Activated CD4-positive, alpha-beta T cell treated with anti-CD3 and anti-CD28 coated beads, Interleukin-2, amount 50 U/mL, for 4 hours (primary cell): Measurements from ENCODE around the gene TBX4.
"Not testable (repeated sequence)": the region's sequence is repeated elsewhere in the genome, so short reads cannot be mapped to it uniquely, and the experiment has no call there.

Experiments used
- DNase-seq, 2 experiments: peaks; one replicate each; pipeline ENCODE4 v3.0.0-alpha.2; 2020

The TBX4 gene

GRCh38 chr17:61502292-61502691 is 50.1 kb downstream of the TBX4 start:
- DNase-seq: no peak

- DNase-seq: no peak
These were observed 51.7 kb downstream of the TBX4 start for GRCh38 chr17:61503961-61504360.

DNA sequence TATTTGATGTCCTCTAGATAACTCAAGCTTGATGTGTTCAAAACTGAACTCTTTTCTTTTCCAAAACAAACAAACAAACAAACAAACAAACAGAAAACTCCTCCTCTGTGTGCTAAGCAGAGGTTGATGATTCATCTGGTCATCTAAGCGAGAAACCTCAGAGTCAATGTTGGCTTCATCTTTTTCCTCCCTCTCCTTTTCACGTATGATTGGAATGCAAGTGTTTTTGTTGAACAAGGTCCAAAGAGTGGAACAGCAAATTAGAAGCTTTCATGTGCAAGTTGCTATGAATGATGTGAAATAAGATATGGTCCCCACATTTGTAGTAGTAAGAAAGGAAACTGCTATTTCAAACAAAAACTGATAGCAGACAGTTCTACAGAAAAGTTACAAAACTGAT is 52.5 kb downstream of the TBX4 start:
- no peak for DNase-seq

- DNase-seq: no peak
These were observed 53.8 kb downstream of the TBX4 start for GRCh38 chr17:61505846-61506627.

DNA sequence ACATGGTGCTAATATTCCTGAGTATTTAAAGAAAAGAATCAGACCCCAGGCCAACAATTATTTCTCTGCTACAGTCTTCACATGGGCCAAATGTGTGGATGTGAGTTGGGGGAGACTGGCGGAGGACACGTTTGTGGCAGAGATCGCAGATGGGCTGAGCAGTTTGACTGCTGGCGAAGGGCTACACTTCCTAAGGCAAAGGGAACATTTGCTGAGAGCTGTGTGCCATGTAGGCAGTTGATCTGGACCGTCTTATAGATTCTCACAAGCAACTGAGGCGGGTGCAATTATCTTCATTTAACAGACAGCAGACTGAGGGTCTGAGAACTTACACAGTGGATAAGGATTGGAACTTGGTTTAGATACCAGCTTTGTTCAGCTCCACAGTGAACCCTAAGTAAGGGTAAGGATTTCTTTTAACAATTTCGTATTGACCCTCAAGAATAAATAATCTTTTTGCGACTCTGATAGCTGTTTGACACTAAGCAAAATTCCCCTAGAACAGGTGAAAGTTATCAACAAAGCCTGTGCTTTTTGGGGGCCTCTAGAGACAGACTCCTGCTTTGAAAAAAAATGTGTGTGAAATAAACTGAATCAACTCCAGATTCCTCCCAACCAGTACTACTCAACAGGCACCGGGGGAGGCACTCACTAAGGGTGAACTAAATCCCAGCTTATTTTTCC is 55.3 kb downstream of the TBX4 start:
- no peak for DNase-seq

DNA sequence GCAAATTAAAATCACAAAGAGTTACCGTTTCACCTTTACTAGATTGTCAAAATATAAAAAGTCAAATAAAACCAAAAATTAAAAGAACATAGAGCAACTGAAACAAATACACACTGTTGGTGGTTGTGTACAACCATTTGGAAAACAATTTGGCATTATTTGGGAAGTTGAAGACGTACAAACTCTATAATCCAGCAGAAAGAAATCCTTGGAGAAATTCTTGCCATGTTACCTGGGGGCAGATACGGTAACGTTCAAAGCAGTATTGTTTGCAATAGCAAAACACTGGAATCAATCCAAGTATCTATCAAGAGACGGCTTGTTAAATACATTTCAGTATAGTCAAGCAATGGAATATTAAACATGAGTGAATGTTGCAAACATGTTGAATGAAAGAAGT is 56.7 kb downstream of the TBX4 start:
- no peak for DNase-seq

GRCh38 chr17:61509454-61509853 is 57.2 kb downstream of the TBX4 start:
- not testable (repeated sequence) for DNase-seq

- DNase-seq: no peak
These were observed 58.0 kb downstream of the TBX4 start for GRCh38 chr17:61510237-61510636.

GRCh38 chr17:61510991-61511390 is 58.8 kb downstream of the TBX4 start:
- no peak for DNase-seq

GRCh38 chr17:61511480-61512182 is 59.4 kb downstream of the TBX4 start:
- no peak for DNase-seq

DNA sequence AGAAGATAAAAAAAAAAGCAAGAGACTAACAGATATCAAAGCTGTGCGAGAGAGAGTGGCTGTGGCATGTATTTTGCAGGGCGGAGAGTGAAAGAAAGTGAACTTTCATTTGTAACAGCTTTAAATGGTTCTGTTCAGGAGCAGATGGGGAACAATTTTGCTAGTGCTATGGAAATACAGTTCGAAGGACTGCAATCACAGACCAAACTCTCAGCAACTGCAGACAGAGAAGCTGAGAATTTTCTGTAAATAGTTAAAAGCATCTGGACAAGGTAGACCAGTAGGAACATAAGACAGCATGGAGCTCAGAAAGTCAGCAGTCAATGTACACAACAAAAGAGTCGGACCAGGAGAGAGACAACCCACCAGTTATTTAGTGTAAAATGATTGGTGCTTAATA is 62.3 kb downstream of the TBX4 start:
- DNase-seq: no peak

DNA sequence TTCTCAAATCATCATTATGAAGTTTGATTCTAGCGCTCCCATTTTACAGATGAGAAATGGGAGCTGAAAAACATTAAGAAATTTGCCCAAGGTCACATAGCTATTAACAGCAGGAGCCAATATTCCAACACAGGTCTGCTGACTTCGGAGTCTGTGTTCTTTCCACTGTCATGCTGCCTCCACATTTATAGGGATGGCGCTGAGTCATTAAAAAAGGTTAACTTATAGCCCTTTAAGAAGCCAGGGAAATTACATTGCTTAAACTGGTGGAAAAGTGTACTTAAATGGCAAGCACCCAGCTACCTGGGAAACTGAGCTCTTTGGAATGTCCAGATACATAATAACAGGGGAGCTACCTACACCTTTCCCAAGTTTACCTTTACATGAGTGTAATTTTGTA is 65.0 kb downstream of the TBX4 start:
- no peak for DNase-seq

- no peak for DNase-seq
These were observed 65.8 kb downstream of the TBX4 start for GRCh38 chr17:61517843-61518606.

GRCh38 chr17:61519139-61519538 is 66.9 kb downstream of the TBX4 start:
- no peak for DNase-seq

DNA sequence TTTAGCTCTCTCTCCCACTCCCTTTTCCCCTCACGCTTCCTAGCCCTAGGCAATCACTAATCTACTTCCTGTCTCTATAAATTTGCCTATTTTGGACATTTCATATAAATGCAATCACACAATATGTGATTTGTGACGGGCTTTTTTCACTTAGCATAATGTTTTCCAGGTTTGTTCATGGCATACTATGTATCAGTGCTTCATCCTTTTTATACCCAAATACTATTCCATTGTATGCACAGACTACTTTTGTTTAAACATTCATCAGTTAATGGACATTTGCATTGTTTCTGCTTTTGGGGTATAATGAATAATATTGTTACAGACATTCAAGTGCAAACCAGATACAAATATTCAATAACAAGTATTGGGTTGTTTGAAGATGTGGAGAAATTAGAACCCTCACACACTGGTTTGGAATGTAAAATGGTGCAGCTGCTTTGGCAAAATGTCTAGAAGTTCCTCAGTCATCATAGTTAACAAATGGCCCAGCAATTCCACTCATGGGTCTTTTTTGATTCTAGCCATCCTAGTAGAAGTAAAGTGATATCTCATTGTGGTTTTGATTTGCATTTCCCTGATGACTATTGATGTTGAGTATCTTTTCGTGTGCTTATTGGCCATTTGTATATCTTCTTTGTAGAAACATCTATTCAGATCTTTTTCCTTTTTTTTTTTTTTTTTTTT is 67.7 kb downstream of the TBX4 start:
- no peak for DNase-seq

DNA sequence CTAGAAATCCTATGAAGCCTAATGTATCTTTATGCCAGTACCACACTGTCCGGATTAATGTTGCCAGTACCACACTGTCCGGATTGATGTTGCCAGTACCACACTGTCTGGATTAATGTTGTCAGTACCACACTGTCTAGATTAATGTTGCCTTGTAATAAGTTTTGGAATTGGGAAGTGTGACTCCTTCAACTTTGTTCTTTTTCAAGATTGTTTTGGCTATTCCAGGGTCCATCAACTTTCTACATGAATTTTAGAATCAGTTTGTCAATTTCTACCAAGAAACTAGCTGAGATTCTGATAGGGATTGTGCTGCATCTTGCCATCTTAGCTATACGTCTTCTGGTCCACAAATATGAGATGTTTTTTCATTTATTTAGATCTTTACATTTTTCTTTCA is 68.7 kb downstream of the TBX4 start:
- no peak for DNase-seq

DNA sequence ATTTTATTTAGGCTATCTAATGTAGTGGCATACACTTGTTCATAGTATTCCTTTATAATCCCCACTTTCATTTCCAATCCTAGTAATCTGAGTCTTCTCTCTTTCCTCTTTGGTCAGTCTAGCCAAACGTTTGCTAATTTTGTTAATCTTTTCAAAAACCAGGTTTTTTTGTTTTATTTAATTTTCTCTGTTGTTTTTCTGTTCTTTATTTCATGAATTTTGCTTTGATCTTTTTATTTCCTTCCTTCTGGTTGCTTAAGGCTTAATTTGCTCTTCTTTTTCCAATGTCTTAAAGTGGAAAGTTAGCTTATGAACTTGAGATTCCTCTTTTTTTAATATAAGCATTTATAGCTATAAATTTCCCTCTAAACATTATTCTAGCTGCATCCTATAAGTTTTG is 69.9 kb downstream of the TBX4 start:
- DNase-seq: no peak

GRCh38 chr17:61524319-61524718 is 72.1 kb downstream of the TBX4 start:
- DNase-seq: no peak

DNA sequence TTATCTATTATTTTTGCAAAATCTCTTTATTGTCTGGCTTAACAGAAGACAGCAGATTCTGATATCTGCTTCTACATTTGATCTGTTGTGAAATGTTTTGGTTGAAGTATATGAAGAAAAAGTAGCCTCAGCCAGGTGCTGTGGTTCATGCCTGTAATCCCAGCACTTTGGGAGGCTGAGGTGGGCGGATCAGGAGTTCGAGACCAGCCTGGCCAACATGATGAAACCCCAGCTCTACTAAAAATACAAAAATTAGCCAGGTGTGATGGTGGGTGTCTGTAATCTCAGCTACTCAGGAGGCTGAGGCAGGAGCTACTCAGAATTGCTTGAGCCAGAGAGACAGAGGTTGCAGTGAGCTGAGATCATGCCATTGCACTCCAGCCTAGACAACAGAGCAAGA is 75.2 kb downstream of the TBX4 start:
- not testable (repeated sequence) for DNase-seq

DNA sequence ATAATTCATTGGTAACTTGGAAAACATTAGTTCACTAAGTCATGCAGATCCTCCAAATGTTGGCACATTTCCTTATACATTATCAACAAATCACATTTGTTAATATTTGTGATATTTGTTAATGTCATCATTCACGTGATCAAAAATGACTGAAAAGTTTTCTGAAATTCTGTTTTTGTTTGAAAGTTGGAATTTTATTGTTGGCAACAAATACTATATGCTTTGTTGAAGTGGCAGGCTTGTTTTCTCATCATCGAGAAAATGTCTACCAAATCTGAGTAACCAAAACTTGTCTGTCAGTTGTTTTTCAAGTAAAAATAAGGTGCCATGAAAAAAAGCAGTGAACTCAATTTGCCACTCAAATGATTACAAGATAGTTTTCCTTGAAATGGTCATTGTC is 75.9 kb downstream of the TBX4 start:
- DNase-seq: no peak

DNA sequence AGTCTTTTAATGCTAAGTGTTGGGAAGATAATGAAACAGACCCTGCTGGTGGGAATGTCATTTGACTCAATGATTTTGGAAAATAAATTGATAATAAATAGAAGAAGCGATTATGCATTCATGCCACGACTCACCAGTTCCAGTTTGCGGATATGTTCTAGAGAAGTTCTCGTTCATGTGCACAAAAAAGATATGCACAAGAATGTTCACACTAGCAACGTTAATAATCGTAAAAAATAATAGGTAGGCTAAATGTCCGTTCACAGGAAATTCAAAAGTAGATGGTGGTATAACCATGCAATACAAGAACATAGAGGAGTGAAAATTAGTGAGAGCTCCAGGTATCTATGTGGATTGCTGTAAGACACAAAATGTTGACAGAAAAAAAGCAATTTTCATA is 79.0 kb downstream of the TBX4 start:
- no peak for DNase-seq

GRCh38 chr17:61532826-61533225 is 80.6 kb downstream of the TBX4 start:
- no peak for DNase-seq

GRCh38 chr17:61533797-61534196 is 81.6 kb downstream of the TBX4 start:
- DNase-seq: no peak
